Measurements from ENCODE around the gene ATL3.
"Not testable (repeated sequence)": the region's sequence is repeated elsewhere in the genome, so short reads cannot be mapped to it uniquely, and the experiment has no call there.

The ATL3 gene

DNA sequence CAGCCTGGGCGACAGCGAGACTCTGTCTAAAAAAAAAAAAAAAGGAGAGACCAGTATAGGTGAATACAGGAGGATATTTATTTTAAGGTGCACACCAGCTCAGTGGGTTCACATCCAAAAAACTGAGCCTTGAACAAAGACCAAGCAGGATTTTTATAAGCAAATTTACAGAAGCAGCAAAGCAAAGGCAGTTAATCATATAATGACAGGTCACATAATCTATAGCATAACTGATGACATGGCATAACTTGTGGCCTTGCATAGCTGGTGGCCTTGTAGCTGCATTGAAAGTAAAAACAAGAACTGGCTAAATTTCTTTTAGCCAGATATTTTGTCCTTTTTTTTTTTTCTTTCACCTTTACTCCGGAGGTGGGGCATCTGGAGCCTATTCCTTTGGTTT lies 54.2 kb downstream of the ATL3 start:
- no peak for DNase-seq

DNA sequence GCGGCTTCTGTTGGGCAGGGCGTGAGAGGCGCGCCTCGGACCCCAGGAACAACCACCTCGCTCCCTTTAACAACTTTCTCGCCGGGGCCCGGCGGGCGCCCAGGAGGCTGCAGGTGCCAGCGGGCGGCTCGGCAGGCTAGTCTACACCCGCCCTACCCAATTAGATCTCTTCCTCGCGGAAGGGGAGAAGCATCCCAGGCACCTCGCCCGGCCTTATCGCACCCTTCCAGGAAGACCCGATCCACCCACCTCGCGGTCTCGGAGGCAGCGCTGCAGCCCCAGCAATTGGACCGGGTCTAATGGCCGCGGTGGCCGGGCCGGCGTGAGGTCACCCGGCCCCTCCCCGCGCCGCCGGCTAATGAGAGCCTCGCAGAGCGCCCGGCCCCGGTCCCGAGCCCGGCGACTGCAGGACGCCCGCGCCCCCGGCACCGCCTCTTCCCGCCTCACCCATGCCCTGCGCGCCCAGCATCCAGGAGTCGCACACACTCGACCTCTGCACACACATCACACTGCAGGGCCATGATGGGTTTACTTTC lies 57.0 kb downstream of the ATL3 start, which contains the start of gene PLAAT3:
Gene PLAAT3 (minus strand): TSS at position 298 of the 536 bp plus-strand sequence. CDS start 419 bp downstream, outside the sequence.
- DNase-seq: peak in 1 of 2 donors; percentile 17

DNA sequence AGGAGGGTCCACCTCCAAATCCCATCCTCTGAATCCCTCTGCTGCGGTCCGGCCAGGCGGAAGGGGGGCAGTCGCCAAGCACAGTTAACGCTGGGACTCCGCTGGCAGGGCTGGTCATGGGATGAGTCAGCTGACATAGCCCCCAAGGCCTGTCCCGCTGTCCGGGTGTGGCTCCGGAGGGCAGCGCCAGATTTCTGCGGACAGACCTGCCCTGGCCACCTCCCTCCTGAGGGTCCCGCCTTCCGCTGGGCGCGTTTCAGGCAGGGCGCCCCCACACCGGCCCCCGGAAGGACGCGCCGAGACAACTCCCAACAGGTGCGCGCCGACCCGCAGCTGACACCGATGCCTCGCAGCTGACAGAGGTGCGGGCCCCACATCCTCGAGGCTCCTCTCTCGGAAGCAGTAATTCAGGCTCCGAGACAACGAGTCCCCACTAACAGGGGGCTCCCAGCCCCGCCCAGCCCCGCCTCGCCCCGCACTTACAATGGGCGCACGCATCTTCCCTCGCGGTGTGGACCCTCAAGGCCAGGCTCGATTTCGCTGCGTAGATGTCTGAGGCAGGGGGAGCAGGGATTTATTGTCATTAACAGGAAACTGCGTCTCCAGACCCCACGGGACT lies 57.5 kb downstream of the ATL3 start:
- DNase-seq: peak in 1 of 2 donors; percentile 7

DNA sequence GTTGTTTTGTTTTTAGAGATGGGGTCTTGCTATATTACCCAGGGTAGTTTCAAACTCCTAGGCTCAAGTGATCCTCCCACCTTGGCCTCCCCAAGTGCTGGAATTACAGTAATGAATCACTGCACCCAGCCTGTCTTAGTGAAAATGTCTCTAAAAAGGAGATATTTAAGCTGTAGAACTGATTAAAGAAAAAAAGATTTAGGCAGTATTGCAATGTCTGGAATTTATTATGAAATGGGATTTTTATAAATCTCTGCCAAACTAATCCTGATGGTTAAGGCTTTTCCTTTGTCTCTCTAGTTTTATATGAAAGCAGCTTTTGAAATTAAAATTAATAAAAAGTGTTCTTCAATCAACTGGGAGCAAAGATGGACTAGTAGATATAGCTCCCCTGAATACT lies 59.0 kb downstream of the ATL3 start:
- no peak for DNase-seq

DNA sequence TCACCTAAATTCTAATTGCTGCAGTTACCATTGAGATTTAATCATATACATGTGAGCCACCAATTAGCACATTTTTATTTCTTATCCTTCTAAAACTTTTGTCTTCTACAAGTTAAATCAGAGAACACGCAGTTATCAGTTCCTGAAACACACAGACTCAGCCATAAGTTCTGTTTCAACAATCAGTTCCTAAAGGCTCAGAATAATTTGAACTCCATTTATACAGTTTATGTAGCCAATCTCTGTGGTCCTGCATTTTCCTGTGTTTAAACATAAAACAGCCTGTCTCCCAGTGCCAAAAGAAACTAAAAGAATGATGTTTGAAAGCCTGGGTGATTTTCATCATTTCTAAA lies 59.8 kb downstream of the ATL3 start:
- DNase-seq: no peak

DNA sequence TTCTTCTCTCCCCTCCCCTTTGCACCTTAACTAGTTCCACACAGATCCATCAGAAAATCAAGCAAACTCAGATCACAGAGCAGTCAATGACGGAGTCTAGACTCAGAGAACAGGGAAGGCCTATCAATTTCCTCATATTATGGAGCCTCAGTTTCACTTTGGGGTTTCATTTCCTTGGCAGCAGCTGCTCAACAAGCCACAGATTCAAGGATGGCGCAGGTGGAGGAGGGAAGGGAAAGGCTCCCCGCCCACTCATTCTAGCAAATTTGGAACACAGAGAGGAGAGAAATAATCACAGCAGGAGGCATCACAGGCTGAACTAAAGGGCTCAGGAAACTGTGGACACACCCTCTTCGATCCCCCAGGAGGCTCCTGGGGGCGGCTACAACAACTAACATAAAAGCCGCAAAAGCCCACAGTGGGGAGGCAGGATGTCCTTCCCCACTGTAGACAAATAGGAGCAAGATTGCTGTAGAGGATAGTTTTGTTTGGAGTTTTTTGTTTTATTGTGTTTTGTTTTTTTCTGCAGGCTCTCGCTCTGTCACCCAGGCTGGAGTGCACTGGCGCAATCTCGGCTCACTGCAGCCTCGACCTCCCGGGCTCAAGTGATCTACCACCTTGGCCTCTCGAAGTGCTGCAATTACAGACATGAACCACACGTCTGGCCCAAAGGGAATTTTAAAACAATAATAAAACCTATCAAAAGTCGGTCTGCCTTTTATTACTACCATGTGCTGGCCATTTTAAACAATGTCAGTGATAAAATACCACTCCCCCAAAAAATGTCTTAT lies 60.4 kb downstream of the ATL3 start:
- DNase-seq: no peak

DNA sequence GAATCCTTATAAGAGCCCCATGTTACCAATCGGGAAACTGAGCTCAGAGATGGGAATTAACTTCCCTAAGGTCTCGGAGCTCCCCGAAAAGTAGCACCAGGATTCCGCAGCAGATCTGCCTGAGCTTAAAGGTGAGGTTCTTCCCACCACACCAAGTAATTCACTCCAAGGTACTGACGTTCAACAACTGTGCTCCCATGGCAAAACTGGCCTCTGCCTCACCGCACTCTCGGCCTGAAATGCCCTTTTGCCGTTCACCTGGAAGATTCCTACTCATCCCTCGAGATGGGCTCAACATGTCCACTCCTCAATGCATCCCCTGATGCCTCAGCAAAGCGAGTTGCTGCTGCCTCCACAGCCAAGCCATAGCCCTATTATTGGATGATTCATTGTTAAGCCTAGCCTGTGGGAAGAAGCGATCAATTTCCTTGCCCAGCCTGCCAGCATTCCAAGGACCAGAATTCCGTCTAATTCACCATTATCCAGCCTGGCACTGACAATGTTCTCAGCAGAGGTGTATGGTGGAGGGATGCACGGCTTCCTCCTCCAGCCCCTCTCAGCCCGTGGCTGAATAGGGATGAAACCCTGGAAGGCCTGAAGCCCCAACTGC lies 61.1 kb downstream of the ATL3 start:
- no peak for DNase-seq

DNA sequence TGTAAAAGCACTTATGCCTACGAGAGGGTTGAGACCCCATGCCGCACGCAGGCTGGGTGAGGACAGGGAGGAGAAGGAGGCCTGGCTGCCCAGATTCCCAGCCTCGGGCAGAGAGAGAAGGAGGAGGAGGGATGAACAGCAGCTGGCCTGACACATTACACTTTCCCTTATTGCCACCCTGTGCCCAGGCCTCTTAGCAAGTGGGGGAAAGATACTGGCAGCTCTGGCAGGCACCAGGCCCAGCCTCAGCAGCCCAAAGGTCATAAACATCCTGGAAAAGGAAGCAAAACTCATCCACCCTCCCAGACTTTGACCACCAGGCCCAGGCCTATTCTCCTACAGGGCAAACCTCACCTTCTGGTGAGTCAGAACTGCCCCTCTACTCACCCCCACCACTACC lies 61.6 kb downstream of the ATL3 start:
- DNase-seq: no peak

DNA sequence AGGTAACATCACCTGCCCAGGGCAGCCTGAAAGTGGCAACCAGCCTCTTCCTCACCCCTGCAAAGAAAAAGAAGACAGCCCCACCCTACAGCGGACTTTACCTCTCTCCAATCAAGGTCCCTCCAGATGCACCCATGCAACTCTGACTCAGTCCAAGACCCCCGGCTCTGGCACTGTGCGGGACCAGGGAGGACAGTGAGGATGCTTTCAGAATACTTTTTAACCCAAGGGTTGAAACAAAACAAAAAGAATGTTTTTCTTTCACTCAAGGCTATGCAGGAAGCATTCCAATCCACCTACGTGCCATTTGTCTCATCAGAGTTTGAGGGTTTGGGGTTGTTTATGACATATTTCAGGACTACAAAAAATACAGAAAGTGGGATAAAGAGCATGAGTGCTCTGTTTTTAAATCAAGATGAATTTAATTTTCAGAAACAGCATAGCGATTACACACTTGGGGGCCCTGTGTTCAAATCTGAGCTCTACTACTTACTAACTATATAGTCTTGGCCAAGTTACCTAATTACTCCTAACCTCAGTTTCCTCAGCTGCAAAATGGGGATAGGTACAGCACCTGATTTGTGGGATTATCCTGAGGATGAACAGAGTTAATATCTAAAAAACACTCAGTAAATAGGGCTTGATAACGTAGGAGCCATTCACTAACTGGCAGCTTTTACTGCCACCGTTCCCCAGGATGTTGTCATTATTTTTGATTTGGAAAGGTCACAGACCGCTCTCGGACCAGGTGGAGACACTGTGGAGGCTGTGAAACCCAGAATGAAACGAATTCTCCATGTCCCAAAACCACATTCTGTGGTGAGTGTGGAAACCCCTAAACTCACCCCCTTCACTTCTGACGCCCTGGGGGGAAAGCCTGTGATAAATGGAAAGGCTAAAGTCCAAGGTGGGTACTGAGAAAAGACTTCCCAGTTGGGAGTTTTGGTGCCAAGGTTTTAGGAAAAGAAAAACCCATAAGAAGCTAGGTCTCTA lies 62.5 kb downstream of the ATL3 start:
- no peak for DNase-seq

DNA sequence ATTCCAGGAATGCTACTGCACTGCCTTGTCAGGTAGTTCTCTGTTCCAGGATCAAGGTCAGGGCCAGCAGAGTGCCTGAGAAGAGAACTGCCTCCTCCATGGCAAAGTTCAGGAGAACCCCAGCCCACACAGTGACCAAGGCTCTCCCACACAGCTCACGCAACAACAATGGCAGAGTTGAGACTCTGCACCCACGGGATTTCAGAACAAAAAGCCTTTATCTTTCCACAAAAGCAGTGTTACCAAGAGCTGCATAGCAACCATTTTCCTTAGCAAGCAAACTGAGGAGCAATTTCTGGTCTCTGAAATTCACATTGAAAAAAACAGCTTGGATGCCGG lies 68.0 kb downstream of the ATL3 start:
- no peak for DNase-seq

DNA sequence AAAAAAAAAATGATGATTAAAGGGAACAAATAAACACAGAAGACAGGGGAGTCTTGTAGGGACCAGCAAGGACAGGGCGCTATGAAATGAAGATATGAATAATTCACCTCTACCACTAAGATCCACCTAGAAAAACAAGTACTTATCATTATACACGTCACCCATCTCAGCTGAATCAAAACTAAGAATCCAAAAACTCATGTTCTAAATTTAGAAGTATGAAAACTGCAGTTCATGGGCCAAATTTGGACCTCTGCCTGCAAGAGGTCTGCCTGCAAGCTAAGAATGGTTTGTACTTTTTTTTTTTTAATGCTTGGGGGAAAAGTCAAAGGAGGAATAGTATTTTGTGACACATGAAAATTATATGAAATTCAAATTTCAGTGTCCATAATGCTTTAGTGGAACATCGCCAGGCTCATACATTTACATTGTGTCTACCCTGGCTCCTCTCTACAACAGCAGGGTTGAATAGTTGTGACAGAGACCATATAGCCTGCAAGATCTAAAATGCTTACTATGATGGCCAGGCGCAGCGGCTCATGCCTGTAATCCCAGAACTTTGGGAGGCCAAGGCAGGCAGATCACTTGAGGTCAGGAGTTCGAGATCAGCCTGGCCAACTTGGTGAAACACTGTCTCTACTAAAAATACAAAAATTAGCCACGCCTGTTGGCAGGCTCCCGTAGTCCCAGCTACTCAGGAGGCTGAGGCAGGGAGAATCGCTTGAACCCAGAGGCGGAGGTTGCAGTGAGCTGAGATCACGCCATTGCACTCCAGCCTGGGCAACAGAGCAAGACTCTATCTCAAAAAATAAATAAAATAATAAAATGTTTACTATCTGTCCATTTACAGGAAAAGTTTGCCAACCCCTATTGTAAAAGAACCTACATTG lies 68.6 kb downstream of the ATL3 start:
- DNase-seq: not testable (repeated sequence)

DNA sequence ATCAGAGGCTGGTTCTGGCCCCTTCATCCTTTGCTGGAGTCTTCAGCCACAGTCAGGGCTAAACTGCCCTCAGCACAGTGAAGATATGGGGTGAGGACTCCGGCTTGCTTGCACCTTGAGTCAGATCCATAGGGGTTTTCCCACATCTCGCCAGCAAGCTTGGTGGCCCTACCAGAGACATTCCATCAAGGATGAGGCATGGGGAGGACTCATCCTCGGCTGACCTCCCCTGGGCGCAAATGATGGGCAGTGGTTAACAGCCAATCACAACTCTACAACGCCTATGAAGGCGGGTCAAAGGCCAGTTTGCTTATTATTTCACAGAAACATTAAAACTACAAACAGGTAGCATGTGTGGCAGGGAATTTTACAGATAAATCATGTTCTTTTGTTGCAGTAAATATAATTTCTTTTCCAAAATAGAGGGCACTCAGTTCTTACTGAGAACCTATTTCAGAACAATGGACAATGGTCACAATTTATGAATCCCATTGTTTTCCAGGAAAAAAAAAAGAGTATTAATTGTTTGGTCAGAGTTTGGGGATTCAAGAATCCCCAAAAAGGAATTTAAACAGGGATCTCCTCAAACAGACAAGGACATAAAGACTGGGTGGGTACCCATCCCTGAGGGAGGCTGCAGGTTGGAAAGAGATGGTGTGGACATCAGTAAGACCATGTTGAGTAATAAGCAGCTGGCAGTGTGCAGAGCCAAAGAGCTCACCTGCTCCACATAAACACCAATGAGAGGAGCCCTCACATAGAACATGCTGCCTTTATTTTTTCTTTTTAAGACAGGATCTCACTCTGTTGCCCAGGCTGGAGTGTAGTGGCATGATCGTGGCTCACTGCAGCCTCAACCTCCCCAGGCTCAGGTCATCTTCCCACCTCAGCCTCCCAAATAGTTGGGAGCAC lies 71.7 kb downstream of the ATL3 start:
- DNase-seq: no peak

DNA sequence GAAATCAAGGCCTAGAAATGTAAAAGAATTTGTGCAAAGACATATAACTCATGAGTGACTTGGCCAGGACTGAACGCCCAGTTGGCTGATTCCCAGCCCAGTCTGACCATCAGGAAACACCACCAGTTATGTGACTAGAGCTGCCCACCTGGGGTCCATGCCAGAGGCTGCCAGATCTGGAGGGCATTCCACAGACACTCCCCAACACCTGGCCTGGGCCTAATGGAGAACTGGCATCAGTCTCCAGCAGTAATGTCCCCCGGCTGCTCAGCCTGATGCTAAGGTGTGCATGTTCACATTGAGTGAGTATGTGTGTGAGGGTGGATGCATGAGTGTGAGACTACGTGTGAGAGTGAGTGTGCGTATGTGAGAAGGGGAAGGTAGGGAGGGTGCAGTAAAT lies 72.6 kb downstream of the ATL3 start:
- DNase-seq: no peak

DNA sequence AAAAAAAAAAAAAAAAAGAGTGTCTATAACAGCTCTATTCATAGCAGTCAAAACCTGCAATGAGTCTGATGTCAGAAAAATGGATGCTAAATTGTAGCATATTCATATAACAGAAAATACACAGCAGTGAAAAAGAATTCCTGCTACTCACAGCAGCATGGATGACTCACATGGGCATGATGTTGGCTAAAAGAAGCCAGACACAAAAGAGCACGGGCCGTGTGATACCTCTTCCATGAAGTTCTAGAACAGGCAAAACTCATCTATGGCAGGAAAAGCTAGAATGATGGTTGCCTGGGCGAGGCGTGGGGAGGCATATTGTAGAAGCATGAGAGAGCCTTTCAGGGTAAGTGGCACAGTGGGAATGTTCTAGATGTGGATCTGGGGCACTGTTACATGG lies 75.9 kb downstream of the ATL3 start:
- no peak for DNase-seq

DNA sequence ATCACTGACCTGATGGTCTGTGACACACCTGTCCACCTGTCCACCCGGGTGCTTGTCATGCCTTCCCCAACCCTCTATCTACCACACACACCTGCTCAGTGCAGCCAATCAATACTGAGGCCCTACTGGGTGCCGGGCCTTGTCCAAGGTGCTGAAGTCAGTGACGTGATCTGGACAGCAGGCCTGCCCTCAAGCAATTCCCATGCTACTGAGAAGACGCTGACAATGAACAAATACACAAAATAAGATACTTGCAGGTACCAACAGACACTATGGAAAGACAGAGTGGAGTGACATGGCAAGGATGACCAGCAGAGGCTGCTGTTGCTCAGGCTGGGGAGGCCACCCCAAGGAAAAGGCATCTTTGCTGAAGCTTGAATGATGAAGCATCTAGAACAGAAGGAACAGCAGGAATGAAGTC lies 78.2 kb downstream of the ATL3 start:
- DNase-seq: no peak

DNA sequence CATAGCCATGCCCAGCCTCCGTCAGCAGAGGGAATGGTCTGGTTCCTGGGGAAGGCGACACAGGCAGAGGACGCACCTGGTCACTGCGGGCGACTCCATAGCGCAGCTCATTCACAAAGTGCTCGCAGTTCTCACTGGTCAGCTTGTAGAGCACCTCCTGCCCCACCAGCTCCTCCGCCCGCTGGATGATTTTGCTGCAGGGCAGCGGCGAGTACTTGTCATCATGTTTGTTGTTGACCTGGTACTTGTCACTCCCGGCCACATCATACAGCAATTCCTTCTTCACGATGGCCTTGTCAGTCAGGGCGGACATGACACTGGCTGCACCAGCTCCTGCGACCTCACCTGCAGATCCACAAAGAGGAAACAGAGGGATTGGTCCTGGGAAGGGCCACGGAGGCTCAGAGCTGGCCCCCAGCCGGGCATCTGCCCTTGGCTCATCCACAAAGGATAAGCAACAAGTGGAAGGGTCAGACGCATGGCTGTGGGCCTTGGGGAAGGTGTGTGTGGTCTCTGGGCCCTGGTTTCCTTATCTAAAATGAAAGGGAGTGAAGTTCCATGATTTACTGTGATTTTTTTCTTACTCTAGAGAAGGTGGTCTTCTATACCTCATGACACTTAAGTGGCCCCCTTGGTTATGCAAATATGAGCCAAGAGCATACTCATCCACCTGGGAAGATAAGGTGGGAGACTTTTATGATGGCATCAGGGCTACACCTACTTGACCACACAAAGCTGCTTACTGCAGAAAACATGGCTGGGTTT lies 81.0 kb downstream of the ATL3 start:
- DNase-seq: no peak

DNA sequence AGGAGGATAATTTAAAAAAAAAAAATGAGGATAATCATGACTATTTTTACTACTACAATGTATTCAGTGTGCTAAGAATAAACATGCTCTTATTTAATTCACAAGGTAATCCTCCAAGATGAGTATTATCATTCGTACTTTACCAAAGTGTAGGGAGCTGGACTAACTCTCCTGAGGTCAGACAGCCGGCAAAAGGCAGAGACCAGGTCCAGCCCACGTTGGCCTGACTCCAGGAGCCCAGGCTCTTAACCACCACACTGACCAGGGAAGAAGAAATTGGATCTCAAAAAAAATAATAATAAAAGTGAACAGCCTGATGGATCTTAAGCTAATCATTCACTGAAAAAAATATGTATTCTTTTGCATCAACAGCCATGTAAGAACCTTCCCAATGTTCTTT lies 82.2 kb downstream of the ATL3 start:
- no peak for DNase-seq

DNA sequence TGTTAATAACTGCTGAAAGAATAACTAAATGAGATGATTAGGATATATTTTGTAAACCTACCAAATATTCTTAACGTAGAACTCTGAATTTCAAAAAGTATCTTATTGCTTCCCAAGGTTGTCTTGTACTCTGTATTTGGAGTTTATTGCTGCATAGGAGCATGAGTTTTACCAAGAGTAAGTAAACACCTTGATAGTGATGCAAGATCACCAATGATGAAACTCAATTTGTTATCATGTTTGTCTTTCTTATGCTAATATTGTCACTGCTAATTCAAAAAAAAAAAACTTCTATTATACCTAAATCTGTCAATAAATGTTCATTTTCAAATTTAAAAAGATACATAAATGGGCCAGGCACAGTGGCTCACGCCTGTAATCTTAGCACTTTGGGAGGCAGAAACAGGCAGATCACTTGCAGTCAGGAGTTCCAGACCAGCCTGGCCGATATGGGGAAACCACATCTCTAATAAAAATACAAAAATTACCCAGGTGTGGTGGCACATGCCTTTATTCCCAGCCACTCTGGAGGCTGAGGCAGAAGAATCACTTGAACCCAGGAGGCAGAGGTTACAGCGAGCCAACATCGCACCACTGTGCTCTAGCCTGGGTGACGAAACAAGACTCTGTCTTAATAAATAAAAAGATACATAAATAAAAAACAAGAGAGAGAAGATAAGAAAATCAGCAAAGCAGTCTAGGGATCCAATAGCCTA lies 84.6 kb downstream of the ATL3 start:
- no peak for DNase-seq

DNA sequence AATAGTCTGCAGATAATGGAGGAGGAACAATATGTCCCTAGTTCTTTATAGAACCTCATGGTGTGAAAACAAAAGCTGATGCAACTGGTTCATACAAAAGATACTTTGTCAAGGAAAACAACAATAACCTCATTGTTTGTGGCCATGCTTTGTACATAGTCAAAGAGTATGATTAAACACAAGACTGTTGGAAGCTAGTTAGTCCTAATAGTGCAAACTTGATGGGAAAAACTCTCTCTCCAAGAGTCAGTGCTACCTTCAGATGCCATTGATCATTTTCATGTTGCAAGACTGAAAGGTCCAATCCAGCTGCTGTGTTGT lies 87.9 kb downstream of the ATL3 start:
- no peak for DNase-seq

All from stimulated activated CD4-positive, alpha-beta T cell treated with anti-CD3 and anti-CD28 coated beads, Interleukin-2, amount 100 ng/mL, for 48 hours (primary cell).